Measurements from ENCODE around the gene TRMT2A.
A peak's percentile ranks its signal among the peaks of the same experiment; 100 is the strongest.
"Not testable (repeated sequence)": the region's sequence is repeated elsewhere in the genome, so short reads cannot be mapped to it uniquely, and the experiment has no call there.

Gene TRMT2A

GRCh38 chr22:20084547-20085413 is 32.2 kb downstream of the TRMT2A start:
- DNase-seq: no peak

GRCh38 chr22:20083891-20084546 is 33.0 kb downstream of the TRMT2A start:
- no peak for DNase-seq

DNA sequence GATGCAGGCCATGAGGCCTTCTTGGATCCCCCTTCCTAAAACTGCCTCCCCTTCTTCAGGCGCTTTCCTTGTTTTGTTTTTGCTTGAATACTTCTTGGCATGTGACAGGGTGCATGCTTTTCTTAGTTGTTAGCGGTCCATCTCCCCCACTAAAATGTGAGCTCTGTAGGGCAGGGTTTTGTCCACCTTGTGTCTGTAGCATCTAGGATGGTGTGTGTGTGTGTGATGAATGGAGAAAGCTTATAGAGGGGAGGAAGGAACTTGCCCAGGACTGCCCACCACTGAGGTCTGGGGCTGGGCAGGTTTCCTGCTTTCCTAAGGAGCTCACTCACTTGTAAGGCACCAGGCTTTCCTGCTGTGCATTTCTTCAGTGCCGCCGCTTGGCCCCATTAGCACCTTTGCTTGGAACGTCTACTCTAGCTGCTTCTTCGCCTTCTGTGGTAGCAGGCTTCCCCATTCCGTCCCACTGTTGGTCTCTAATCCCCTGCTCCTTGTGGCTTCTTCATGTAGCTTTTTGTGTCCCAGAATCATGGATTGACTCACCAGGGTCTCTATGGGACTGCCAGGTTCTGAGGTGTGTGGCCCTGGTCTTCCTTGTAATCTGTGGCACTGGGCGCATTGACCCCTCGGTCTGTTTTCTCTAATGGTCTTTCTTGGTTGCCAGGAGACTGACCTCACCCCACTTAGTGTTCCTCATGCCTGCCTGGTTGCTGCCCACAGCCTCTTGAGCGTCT is 33.7 kb downstream of the TRMT2A start:
- no peak for DNase-seq

DNA sequence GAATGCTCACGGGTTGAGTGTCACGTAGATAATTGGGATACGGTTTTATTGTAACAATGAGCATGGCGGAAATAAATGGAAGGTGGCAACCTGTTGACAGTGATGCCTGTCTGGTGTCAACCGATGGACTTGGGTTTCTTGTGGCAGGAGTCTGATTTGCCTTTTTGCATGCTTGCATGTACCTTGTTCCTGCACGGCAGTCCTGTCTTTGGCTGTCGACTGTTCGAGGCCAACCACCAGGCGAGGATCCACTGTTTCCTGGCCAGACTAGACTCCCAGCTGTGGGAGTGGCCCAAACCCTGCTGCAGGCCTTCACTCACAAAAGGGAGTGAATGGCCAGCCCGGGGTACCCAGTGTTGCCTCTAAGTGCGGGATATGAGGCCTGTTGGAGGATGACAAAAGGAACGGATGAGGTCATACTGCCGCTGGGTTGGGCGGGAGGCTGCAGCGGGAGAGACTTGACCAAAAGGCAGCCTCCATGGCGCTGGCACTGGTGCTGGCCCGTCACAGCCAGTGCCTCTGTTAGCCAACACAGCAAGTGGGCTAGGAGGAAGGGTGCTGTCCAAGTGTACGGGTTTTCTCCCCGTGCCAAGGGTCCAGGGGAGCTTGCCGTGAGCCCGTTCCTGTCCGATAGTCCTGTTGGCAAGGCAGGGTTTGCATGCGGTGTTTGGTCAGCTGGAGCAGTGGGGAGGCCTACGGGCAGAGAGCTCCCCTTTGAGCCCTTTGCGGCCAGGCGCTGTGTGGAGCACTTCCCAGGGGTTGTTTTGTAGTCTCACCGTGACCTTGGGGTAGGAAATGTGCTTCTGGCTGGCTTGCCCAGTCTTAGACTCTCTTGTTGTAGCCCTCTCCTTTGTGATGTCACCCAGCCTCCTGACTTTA is 36.0 kb downstream of the TRMT2A start:
- no peak for DNase-seq

GRCh38 chr22:20080445-20080775 is 36.6 kb downstream of the TRMT2A start:
- peak; percentile 57 for DNase-seq

GRCh38 chr22:20079745-20080444 is 37.1 kb downstream of the TRMT2A start, which contains the start of gene DGCR8:
DGCR8 (plus strand) TSS chr22:20080241; CDS start chr22:20085964, 5,723 bp downstream.
- DNase-seq: peak; percentile 51

DNA sequence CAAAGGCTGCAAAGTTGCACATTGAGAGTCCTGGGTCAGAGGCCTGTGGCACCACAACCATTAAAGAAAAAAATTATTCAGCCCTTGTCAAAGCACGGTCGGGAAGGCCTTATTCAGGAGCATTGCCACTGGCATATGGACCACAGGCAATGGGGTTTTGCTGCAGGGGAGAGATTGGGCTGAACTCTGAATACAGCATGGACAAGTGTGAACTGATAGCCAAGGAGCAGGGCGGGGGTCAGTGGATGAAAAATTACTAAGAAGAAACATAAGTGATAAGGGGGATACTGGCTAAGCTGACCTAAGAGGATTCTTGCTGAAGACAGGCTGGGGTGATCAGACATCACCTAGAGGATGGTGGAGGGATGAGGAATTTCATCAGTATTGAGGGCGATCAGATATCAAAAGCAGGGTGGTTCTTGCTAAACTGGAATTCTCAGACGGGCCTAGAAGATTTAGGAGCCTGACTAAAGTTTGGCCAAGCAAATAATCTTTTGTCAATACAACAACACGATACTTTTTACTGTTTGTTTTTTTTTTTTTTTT is 40.3 kb downstream of the TRMT2A start:
- DNase-seq: no peak

- DNase-seq: no peak
These were observed 45.5 kb downstream of the TRMT2A start for GRCh38 chr22:20071524-20071972.

- no peak for DNase-seq
These were observed 47.5 kb downstream of the TRMT2A start for GRCh38 chr22:20069331-20070042.

DNA sequence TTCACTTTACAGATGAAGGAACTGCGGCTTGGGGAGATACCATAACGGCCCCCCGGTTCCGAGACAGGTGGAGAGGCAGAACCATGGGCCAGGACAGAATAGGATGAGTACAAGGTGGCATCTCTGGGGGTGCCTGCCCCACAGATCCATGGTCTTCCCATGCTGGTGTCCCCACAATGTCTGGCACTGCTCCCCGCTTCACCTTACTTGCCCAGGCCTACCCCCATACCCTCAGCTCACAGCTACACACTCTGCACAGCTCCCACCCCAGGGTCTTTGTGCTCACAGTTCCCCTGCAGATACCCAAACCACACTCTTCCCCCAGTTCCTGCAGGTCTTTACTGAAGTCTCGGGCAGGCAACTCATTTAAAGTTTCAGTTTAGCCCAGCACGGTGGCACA is 48.4 kb downstream of the TRMT2A start:
- DNase-seq: no peak

GRCh38 chr22:20067384-20067682 is 49.7 kb downstream of the TRMT2A start:
- not testable (repeated sequence) for DNase-seq

GRCh38 chr22:20066617-20067383 is 50.2 kb downstream of the TRMT2A start:
- no peak for DNase-seq

DNA sequence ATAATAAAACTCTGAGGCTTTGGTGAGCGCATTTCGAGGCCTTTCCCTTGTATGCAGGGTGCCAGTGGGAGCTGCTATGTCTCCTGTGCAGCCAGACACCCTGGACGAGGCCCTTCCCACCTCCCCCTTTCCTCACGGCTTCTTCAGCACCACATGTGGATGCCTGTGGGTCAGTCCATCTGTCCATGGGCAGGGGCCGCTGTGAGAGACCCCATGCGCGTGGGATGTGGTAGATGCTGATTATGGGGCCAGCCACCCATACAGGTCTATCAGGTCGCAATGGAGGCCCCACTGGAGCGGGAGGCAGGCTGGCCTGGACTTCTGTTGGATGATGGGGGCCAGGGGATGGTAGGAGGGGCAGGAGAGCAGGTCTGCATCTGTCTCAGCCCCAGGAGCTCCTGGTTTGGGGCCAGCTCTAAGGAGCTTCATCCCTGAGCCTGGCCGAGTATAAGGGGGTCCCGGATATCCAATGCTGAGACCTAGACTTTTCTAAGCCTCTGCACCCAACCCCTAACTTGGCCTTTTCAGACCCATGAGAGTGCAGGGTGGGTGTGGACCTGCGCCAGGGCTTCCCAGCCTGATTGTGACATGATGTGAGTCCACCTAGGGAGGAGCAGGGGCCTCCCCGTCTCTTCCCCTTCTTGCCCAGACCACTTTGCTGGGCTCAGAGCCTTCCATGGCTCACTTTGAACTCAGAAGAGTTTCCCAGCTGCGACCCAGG is 51.0 kb downstream of the TRMT2A start:
- no peak for DNase-seq

GRCh38 chr22:20064545-20065262 is 52.3 kb downstream of the TRMT2A start:
- DNase-seq: no peak

GRCh38 chr22:20064140-20064480 is 52.9 kb downstream of the TRMT2A start:
- no peak for DNase-seq

GRCh38 chr22:20063271-20064139 is 53.5 kb downstream of the TRMT2A start:
- DNase-seq: no peak

GRCh38 chr22:20062766-20063083 is 54.3 kb downstream of the TRMT2A start:
- DNase-seq: no peak

Measured in CD4-positive, alpha-beta T cell treated with Interleukin-4 for 4 hours (primary cell).